OCI-M2 (cell line): Measurements from ENCODE around the gene PPIC.
A peak's percentile ranks its signal among the peaks of the same experiment; 100 is the strongest.

Source experiments
- DNase-seq: peaks from one replicate; lab custom pipeline; 2025; ENCODE audit not compliant: unreplicated experiment; lab: John Stamatoyannopoulos, UW

PPIC gene

GRCh38 chr5:123036391-123037103 lies at the start of gene PPIC:
Gene PPIC (minus strand): TSS chr5:123036725. CDS start chr5:123036625, 100 bp downstream.
- peak; percentile 18 for DNase-seq

- DNase-seq: no peak
Measured at GRCh38 chr5:123085638-123086286, 49.2 kb upstream of the PPIC start.

GRCh38 chr5:123084730-123085605 lies 48.4 kb upstream of the PPIC start:
- no peak for DNase-seq

- DNase-seq: no peak
Measured at GRCh38 chr5:123083298-123083697, 46.8 kb upstream of the PPIC start.

- no peak for DNase-seq
Measured at GRCh38 chr5:123080215-123080614, 43.7 kb upstream of the PPIC start.

GRCh38 chr5:123075521-123076163 lies 39.1 kb upstream of the PPIC start:
- no peak for DNase-seq

- no peak for DNase-seq
Measured at GRCh38 chr5:123068368-123068938, 31.9 kb upstream of the PPIC start.

- no peak for DNase-seq
Measured at GRCh38 chr5:123066016-123066415, 29.5 kb upstream of the PPIC start.

GRCh38 chr5:123059455-123059854 lies 22.9 kb upstream of the PPIC start:
- no peak for DNase-seq

- DNase-seq: no peak
Measured at GRCh38 chr5:123051206-123051605, 14.7 kb upstream of the PPIC start.

- DNase-seq: no peak
Measured at GRCh38 chr5:123047706-123048105, 11.2 kb upstream of the PPIC start.

GRCh38 chr5:123046222-123046621 lies 9.7 kb upstream of the PPIC start:
- DNase-seq: no peak

GRCh38 chr5:123044926-123045617 lies 8.5 kb upstream of the PPIC start:
- no peak for DNase-seq

- DNase-seq: no peak
Measured at GRCh38 chr5:123039673-123040072, 3.1 kb upstream of the PPIC start.

GRCh38 chr5:123037104-123037418 lies 536 bp upstream of the PPIC start:
- no peak for DNase-seq

GRCh38 chr5:123035918-123036390 lies 571 bp downstream of the PPIC start:
- DNase-seq: no peak

GRCh38 chr5:123035360-123035917 lies 1.1 kb downstream of the PPIC start:
- no peak for DNase-seq

- no peak for DNase-seq
Measured at GRCh38 chr5:123033157-123033671, 3.3 kb downstream of the PPIC start.

- DNase-seq: no peak
Measured at GRCh38 chr5:123028222-123028621, 8.3 kb downstream of the PPIC start.

GRCh38 chr5:123014689-123015088 lies 21.8 kb downstream of the PPIC start:
- DNase-seq: no peak
